GM21786 (cell line): ENCODE results near the gene CHMP1B.

Experiments
- ATAC-seq: cut with Tn5 transposase; IDR thresholded peaks from one replicate; pipeline ENCODE4 v1.9.1; 2021; ENCODE audit not compliant: unreplicated experiment

CHMP1B gene

GRCh38 chr18:11899063-11899462, 47.9 kb downstream of the CHMP1B start:
- no peak for ATAC-seq

DNA sequence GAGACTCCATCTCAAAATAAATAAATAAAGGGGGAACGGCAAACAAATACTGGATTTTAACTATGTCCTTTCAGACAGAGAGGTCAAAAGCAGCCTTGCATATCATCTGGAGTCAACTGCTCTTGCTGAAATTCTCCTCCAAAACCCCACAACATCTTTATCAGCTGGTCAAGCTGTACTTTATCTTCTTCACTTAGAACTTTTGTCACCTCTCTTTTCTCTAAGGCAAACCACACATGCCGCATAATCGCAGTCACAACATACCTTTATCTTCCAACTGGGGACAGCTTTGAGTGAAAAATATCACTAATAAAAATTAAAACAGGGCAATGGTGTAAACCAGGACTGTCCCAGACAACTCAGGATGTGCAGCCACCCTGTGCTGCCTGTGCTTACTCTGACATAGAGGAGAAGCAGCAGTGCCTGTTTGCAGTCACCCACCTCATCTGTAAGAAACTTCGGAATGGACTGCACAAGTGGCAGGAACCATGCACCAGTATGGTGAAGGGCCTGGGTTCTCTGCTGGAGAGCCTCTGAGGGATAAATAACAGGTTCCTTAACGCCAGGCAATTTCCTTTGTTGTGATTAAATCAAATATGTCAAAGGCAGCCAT, 50.7 kb downstream of the CHMP1B start:
- ATAC-seq: no peak

DNA sequence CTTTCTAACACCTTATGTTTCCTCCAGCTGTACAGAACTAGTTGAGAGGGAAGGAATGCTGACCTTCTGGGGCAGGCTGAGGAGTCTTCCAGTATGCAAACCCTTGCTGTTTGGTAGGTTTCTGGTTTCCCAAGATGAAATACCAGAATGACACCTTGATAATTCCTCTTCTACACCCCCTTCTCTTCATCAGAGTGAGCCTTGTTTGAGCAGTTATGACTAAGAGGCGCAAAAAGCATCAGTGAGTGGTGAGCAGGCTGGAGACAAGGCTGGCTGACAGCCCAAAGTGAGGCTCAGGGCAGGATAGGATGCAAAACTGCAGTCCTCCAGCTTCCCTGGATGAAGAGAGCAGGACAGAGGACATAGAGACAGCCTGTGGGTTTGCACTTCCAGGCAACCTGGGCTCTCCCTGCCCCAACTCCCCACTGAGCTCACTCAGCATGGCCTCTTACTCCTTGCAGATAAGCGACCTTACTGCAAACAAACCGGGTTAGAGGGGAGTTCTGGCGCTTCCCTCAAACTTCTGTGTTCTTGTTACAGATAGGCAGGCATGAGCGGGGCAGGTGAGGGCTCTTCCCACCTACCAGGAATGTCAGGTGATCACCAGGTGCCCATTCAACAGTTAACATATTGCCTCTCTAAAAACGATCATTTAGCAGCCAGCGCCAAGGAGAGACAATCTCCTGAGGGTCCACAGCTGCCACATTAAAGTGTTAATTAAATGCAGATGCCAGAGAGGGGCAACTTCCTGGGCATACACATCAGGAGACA, 51.5 kb downstream of the CHMP1B start:
- ATAC-seq: no peak
